HepG2 (cell line): ENCODE results near the gene GPR25.

Source experiments
- ATF2 ChIP-seq: sonication (generic); formaldehyde crosslinking; IDR thresholded peaks from 2 replicates; pipeline ENCODE4 v1.4.0; 2020; ENCODE audit warnings: missing genetic modification reagents
- FOXP4 ChIP-seq: sonication (generic); formaldehyde crosslinking; IDR thresholded peaks from 2 replicates; pipeline ENCODE4 v1.4.0; 2020; ENCODE audit warnings: missing genetic modification reagents
- HDAC2 ChIP-seq: sonication (generic); formaldehyde crosslinking; IDR thresholded peaks from 2 replicates; pipeline ENCODE4 v1.4.0; 2020; ENCODE audit warnings: missing genetic modification reagents
- HDAC6 ChIP-seq: fragments of 200-600 bp; sonication (generic); IDR thresholded peaks from 2 replicates; pipeline ENCODE4 v1.7.0; 2017; ENCODE audit warnings: mild to moderate bottlenecking, antibody characterized with exemption, low read length, low read depth
- NFIC ChIP-seq: IDR thresholded peaks from 2 replicates; pipeline ENCODE4 v1.6.1; 2012; ENCODE audit warnings: mild to moderate bottlenecking, low read length, inconsistent platforms
- RAD21 ChIP-seq: fragments of 450-650 bp; formaldehyde crosslinking; IDR thresholded peaks from 2 replicates; pipeline ENCODE4 v1.5.0; 2020; ENCODE audit warnings: mild to moderate bottlenecking
- REL ChIP-seq: sonication (generic); formaldehyde crosslinking; conservative IDR thresholded peaks from 2 replicates; pipeline ENCODE4 v1.8.0; 2022; ENCODE audit warnings: mild to moderate bottlenecking, missing genetic modification reagents, moderate library complexity
- SMAD3 ChIP-seq: sonication (generic); formaldehyde crosslinking; IDR thresholded peaks from 2 replicates; pipeline ENCODE4 v1.4.0; 2020; ENCODE audit warnings: missing genetic modification reagents
- ZBTB42 ChIP-seq: sonication (generic); formaldehyde crosslinking; IDR thresholded peaks from 2 replicates; pipeline ENCODE4 v1.5.0; 2020; ENCODE audit warnings: mild to moderate bottlenecking, missing genetic modification reagents
- ZNF24 ChIP-seq: fragments of 450-650 bp; IDR thresholded peaks from 2 replicates; pipeline ENCODE4 v1.6.1; 2017; ENCODE audit warnings: antibody characterized with exemption, mild to moderate bottlenecking

- TF ChIP-seq ATF2 (CRISPR knock-in tag), result no peak
- no peak for TF ChIP-seq NFIC
- TF ChIP-seq HDAC2, result no peak
- no peak for TF ChIP-seq ZNF24
- TF ChIP-seq ZBTB42 (CRISPR knock-in tag), result no peak
- no peak for TF ChIP-seq REL (CRISPR knock-in tag)
- no peak for TF ChIP-seq SMAD3 (CRISPR knock-in tag)
- TF ChIP-seq FOXP4 (CRISPR knock-in tag), result no peak
- no peak for TF ChIP-seq HDAC6
- peak; percentile 23; the same call in 1 of the 2 replicates for TF ChIP-seq RAD21 (CRISPR knock-in tag)
Observed at GRCh38 chr1:200894712-200895442, 22.1 kb downstream of the GPR25 start, which contains the start of gene INAVA.
